Duodenal mucosa (tissue), 2 donors: Measurements from ENCODE around the gene FLVCR2.

ENCODE experiments used
- H3K27ac ChIP-seq: one replicate; pipeline ENCODE4 v1.7.0; 2013; ENCODE audit warnings: low read depth, low read length
- H3K27me3 ChIP-seq, 2 donors: one replicate each; pipeline ENCODE4 v1.7.0; 2013; ENCODE audit warnings: low read length in 2 of 2, control low read depth in 1 of 2; ENCODE audit not compliant: insufficient read depth in 2 of 2, control insufficient read depth in 1 of 2
- H3K36me3 ChIP-seq, 2 donors: one replicate each; pipeline ENCODE4 v1.7.0; 2013; ENCODE audit warnings: low read length in 2 of 2, control low read depth in 1 of 2; ENCODE audit not compliant: insufficient read depth in 2 of 2, control insufficient read depth in 1 of 2
- H3K4me1 ChIP-seq, 2 donors: one replicate each; pipeline ENCODE4 v1.7.0; 2013; ENCODE audit warnings: low read length in 2 of 2, control low read depth in 1 of 2; ENCODE audit not compliant: insufficient read depth in 2 of 2, control insufficient read depth in 1 of 2
- H3K4me3 ChIP-seq, 2 donors: one replicate each; pipeline ENCODE4 v1.7.0; 2013; ENCODE audit warnings: low read length in 2 of 2, low read depth in 1 of 2
- H3K9ac ChIP-seq, 2 donors: one replicate each; pipeline ENCODE4 v1.7.0; 2013; ENCODE audit warnings: low read length in 2 of 2, low read depth in 1 of 2
- H3K9me3 ChIP-seq, 2 donors: one replicate each; pipeline ENCODE4 v1.7.0; 2013; ENCODE audit warnings: low read length in 2 of 2, control low read depth in 1 of 2; ENCODE audit not compliant: control insufficient read depth in 1 of 2

The FLVCR2 gene

GRCh38 chr14:75643985-75644384, 65.6 kb downstream of the FLVCR2 start:
- peaks cover 19 to 70% of the 10 kb centered on the region in 2 donors for H3K36me3 ChIP-seq
- H3K27me3 ChIP-seq: no peaks in the 10 kb centered on the region
- H3K4me1 ChIP-seq: no peaks in the 10 kb centered on the region
- no peak overlapping the region for H3K4me3 ChIP-seq
- H3K9ac ChIP-seq: no peak overlapping the region
- no peak overlapping the region for H3K27ac ChIP-seq
- H3K9me3 ChIP-seq: no peaks in the 10 kb centered on the region

GRCh38 chr14:75645056-75645455, 66.6 kb downstream of the FLVCR2 start:
- no peak overlapping the region for H3K27ac ChIP-seq
- no peaks in the 10 kb centered on the region for H3K9me3 ChIP-seq
- H3K27me3 ChIP-seq: no peaks in the 10 kb centered on the region
- no peaks in the 10 kb centered on the region for H3K4me1 ChIP-seq
- H3K9ac ChIP-seq: no peak overlapping the region
- H3K36me3 ChIP-seq: peaks cover 19 to 76% of the 10 kb centered on the region in 2 donors
- H3K4me3 ChIP-seq: no peak overlapping the region

- no peaks in the 10 kb centered on the region for H3K9me3 ChIP-seq
- H3K36me3 ChIP-seq: peaks cover 16 to 79% of the 10 kb centered on the region in 2 donors
- no peak overlapping the region for H3K27ac ChIP-seq
Observed at GRCh38 chr14:75646762-75647161, 68.3 kb downstream of the FLVCR2 start.

GRCh38 chr14:75647640-75648039, 69.2 kb downstream of the FLVCR2 start:
- Histone ChIP-seq H3K27me3 (no peaks in the 10 kb centered on the region), H3K4me3 (no peak overlapping the region), H3K9ac (no peak overlapping the region), H3K9me3 (no peaks in the 10 kb centered on the region), H3K4me1 (no peaks in the 10 kb centered on the region), H3K27ac (no peak overlapping the region), H3K36me3 (peaks cover 20 to 80% of the 10 kb centered on the region in 2 donors)

More at GRCh38 chr14:75646762-75647161, 68.3 kb downstream of the FLVCR2 start:
- no peaks in the 10 kb centered on the region for H3K4me1 ChIP-seq
- no peak overlapping the region for H3K4me3 ChIP-seq
- H3K27me3 ChIP-seq: no peaks in the 10 kb centered on the region
- H3K9ac ChIP-seq: no peak overlapping the region

GRCh38 chr14:75648066-75648838, 69.8 kb downstream of the FLVCR2 start:
- H3K36me3 ChIP-seq: peaks cover 20 to 75% of the 10 kb centered on the region in 2 donors
- no peak overlapping the region for H3K27ac ChIP-seq
- no peak overlapping the region for H3K9ac ChIP-seq

GRCh38 chr14:75649337-75649736, 70.9 kb downstream of the FLVCR2 start:
- Histone ChIP-seq H3K36me3 (peaks cover 20 to 67% of the 10 kb centered on the region in 2 donors), H3K4me3 (no peak overlapping the region), H3K27me3 (no peaks in the 10 kb centered on the region), H3K27ac (no peak overlapping the region), H3K4me1 (no peaks in the 10 kb centered on the region), H3K9ac (no peak overlapping the region), H3K9me3 (no peaks in the 10 kb centered on the region)

More at GRCh38 chr14:75648066-75648838, 69.8 kb downstream of the FLVCR2 start:
- Histone ChIP-seq H3K27me3 (no peaks in the 10 kb centered on the region), H3K4me1 (no peaks in the 10 kb centered on the region), H3K9me3 (no peaks in the 10 kb centered on the region), H3K4me3 (no peak overlapping the region)

GRCh38 chr14:75649773-75650172, 71.4 kb downstream of the FLVCR2 start:
- Histone ChIP-seq H3K9ac (no peak overlapping the region), H3K9me3 (no peaks in the 10 kb centered on the region), H3K36me3 (peaks cover 20 to 66% of the 10 kb centered on the region in 2 donors), H3K27ac (no peak overlapping the region), H3K4me1 (no peaks in the 10 kb centered on the region), H3K27me3 (no peaks in the 10 kb centered on the region), H3K4me3 (no peak overlapping the region)

GRCh38 chr14:75650253-75651058, 72.0 kb downstream of the FLVCR2 start:
- H3K4me1 ChIP-seq: no peaks in the 10 kb centered on the region
- no peak overlapping the region for H3K9ac ChIP-seq
- H3K36me3 ChIP-seq: peaks cover 20 to 68% of the 10 kb centered on the region in 2 donors
- H3K27ac ChIP-seq: no peak overlapping the region
- H3K9me3 ChIP-seq: no peaks in the 10 kb centered on the region
- H3K27me3 ChIP-seq: no peaks in the 10 kb centered on the region
- no peak overlapping the region for H3K4me3 ChIP-seq

- H3K9ac ChIP-seq: no peak overlapping the region
- no peak overlapping the region for H3K4me3 ChIP-seq
- H3K9me3 ChIP-seq: no peaks in the 10 kb centered on the region
- peaks cover 9 to 65% of the 10 kb centered on the region in 2 donors for H3K36me3 ChIP-seq
- H3K27ac ChIP-seq: no peak overlapping the region
- no peaks in the 10 kb centered on the region for H3K4me1 ChIP-seq
- H3K27me3 ChIP-seq: no peaks in the 10 kb centered on the region
Observed at GRCh38 chr14:75653563-75653962, 75.1 kb downstream of the FLVCR2 start.

- Histone ChIP-seq H3K4me3 (no peak overlapping the region), H3K9ac (no peak overlapping the region), H3K9me3 (no peaks in the 10 kb centered on the region), H3K36me3 (peaks cover 9 to 62% of the 10 kb centered on the region in 2 donors), H3K27me3 (no peaks in the 10 kb centered on the region), H3K4me1 (peaks cover 0 to under 1% of the 10 kb centered on the region in 2 donors), H3K27ac (no peak overlapping the region)
Observed at GRCh38 chr14:75654127-75654732, 75.8 kb downstream of the FLVCR2 start.
